EL (cell line): ENCODE data around the gene UGT1A5.

Experiments used
- DNase-seq: peaks from one replicate; pipeline ENCODE4 v3.0.0-alpha.2; 2016

Gene UGT1A5

DNA sequence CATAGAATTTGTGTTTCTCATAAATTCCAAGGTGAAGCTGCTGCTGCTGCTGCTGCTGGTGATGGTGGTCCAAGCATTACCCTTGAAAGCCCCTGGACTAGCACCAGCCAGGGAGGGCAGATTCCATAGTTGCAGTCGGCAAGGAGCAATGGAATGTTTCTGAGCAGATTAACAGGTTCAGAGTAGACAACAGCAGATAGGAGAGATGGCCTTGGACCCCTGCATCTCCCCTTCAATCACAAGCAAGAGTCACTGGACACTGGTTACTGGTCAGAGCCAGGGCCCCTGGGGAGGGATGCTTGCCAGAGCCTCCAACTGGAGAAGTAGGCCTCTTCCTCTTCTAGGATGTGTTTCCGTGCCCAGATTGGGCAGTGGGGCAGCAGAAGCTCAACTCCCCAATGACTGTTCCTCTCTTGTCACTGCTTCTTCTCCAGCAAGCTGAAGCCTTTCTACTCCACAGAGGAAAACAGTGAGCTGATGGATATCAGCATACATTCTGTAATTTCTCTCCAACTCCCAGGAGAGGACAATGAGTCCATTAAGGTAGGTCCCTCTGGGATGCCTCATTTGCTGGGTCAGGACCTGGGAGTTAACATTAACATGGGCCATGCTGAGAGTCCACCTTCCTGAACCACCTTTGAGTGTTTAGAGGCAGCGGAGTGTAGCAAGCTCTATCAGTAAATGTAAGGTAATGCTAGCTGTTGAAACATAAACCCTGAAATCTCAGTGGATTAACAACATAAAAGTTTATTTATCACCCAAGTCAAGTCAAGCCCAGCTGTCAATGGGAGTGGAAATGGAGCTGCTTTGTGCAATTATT, 100.7 kb downstream of the UGT1A5 start:
- no peak for DNase-seq

DNA sequence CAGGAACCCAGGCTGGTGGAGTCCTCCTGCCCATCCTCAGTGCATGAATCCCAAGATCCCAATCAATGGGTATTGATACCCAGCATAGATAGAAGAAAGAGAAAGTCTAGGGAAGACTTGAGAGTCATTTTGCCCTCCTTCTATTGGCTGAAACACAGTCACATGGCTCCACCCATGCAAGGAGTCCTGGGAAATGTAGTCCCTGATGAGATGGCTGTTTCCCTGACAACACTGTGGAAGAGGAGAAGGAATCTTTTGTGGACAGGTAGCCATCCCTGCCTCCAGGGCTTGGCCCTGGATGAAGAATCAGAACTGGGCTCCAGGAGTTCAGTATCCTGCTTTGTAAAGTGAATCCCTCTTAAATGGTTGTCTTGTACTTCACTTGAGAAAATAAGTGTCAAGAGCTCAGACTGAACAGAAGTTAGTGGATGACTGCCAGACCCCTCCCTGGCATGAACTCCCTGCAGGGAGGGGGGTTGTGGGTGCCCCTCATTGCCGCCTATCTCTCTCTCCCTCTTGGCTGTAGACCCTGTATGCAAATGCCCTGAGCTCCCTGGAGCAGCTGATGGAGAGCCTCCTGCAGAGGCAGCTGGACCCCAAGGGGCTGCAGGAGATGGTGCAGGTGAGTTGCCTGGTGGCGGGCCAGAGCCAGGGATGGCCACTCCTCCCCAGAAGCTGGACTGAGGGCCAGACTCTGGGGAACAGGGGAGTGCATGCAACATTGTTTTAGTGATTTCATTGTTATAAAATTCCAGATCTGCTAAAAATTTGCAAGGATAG, 101.5 kb downstream of the UGT1A5 start:
- DNase-seq = no peak

DNA sequence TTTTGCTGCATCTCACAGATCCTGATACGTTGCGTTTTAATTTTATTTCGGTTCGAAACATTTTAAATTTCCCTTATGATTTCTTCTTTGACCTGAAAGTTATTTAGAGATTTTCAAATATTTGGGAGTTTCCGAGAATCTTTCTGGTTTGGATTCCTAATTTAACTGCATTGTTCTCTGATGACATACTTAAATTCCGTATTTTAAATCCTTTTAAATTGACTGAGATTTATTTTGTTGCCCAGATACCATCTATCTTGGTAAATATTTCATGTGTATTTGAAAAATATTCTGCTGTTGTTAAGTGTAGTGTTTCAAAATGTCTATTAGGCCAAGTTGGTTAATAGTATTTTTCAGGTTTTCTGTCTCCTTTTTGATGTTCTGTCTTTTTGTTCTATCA, 103.2 kb downstream of the UGT1A5 start:
- no peak for DNase-seq

DNA sequence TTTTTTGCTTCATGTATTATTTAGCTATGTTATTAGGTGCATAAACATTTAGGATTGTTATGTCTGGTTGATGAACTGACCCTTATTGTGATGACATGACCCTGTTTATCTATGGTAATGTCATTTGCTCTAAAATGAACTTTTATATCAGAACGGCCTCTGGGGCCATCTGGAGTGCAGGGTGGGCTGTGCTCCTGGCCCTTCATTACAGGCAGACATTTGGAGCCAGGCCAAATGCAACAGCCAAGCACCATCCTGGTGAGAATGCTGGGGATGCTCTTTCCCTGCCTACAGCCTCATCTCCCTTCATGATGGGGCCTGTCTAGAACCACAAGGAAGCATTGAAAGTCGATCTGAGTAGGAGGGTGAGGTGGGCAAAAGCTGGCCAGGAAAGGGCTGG, 103.6 kb downstream of the UGT1A5 start:
- DNase-seq = no peak

DNA sequence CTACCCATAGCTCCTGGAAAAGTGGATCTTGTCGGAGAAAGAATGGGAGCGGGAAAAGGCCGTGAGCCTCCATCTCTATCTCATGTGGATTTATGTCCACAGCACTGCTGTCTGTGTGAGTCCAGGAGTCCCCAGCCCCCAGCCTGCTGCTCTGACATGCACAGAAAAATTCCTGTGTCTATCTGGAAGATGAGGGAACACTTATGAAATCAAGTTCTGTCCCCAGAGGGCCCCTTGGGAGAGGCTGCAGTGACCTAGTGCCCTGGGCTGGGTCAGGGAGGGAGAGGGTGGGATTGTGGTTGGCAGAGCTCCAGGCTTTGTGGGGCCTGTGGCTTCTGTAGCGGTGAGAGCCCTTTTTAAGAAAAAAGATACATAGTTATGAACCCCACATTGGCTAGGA, 104.1 kb downstream of the UGT1A5 start:
- DNase-seq = no peak

DNA sequence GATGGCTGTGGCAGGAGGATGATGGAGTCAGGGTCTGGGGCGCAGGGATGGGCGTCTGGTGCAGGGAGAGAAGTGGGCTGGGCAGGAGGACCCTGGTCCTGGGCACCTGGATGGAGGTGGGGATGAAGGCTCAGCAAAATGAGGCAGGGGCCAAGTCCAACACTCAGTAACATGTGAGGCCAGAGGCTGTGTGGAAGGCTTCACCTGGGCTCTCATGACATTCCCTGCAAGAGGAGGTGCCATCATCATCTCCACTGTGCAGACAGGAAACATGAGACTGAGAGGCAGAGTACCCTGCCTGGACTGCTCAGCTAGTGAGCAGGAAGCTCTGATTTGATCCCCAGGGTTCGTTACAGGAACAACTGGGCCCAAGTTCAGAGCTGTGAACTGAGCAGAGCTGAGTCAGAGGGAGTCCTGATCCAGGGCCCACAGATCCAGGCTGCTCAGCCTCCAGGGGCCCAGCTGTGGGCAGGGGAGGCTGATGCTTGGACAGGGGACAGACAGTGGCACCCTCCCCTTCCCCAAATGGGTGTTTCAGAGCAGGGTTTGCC, 104.7 kb downstream of the UGT1A5 start:
- no peak for DNase-seq

DNA sequence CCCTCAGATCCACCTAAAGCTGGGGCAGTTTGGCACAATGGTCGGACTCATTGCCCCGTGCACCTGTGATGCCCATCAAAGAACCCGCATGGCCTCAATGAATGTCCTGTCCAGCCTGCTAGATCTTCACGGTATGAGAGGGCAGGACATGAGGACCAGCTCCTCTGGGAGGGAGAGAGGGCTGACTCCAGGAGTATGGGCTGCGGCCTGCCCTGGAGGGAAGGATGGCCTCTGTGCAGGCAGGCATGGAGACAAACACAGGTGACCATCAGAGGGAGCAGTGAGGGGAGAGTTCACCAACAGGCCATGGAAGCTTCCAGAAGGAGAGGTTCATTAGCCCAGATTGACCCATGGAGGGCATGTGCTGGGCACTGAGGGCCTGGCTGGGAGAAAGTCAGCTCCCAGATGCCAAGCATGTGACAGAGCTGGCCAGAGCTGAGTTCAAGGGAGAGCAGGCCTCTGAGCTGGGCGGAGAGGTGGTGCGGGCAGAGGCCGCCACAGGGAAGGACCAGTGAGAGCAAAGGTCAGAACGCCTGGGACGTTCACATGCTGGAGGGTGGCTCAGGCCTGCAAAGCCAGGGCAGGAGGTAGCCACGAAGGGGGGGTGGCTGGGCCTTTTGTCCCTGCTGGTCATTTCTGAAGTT, 105.4 kb downstream of the UGT1A5 start:
- DNase-seq = no peak

DNA sequence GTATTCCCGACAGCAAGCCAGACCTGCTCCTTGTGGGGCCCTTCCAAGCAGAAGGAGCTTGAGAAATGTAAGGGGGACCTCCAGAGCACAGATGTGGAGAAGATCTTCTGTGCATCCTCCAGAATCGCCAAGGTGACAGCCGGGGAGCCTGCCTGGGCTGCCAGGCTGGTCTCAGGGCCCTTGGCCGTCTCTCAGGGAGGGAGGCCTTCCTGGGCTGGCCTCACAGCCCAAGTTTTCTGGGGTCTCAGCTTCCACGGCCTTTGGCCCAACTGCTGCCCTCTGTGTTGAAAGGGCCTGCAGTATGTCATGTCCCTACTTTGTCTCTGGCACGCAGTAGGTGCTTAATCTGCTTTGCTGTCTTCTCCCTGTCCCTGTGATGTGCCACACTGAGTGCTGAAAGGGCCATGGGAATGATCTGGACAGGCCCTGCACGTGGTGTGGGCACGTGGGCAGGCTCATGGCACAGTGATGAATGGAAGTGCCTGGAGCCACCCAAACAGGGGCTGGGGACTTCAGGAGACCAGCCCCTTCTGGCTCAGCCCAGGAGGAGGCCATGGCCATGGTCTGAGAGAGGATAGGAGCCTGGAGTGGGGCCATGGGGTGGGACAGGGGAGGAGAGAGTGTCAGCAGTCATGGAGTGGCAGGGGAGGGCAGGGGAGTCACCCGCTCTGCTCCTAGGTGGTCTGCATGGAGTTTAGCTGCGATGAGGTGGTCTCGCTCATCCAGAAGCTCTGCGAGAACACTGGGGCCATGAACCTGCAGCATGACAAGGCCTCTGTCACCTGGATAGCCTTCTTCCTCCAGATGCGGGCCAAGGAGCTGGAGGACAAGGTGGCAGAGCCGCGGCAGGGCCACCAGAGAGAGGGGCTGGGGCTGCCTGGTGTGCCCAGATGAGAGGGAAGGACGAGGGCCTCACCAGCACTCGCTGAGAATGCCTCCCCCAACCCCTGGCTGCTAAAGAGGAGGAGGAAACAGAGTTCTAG, 106.2 kb downstream of the UGT1A5 start:
- DNase-seq = no peak

DNA sequence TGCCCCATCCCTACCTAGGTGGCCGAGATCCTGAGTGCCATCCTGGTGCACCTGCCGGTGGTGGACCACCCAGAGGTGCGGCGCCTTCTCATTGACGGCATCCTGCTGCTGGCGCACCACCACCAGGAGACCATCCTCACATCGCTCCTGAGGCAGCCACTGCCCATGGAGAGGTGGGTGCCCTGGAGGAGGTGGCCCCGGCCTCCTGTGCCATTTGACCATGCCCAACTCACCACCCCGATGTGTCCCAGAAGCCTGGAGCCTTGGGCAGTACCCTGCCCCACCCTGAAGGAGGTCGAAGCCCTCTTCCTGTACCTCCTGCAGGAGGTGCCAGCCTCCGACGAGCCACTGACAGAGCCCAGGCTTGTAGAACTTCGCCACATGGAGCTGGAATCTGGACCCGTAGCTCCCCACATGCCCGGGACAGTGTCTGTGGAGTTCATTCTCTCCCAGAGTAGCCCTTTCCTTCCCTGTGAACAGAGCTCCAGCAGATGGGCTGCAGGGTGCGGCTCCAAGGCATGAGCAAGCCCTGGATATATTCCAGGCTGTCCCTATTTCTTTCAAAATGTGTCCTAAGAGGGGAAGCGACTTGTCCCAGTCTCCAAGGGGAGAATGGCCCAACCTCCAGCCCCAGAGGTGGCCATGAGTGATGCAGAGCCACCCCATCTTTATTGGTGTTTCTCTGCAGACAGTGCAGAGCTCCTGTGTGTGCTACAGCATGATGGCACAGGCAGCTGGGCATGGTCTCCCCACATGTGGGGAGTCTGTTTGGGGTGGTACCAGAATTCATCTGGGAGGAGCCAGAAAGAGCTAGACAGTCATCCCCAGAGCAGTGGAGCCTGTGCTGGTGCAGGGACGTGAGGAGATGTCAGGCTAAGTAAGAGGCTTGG, 107.4 kb downstream of the UGT1A5 start:
- DNase-seq = no peak

DNA sequence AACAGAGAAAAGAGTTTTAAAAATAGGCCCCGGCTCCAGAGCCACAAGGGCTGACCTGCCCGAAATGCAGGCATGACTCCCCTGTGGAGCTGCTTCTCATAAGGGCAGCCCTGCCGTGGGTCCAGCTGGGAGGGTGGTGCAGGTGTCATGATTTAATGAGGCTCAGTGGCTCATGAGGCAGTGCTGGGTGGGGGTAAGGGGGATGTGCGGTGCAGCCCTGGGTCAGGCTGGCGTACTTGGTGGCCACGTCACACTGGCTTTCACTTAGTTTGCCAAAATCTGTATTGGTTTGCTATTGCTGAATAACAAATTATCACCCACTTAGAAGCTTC, 108.0 kb downstream of the UGT1A5 start:
- DNase-seq = no peak

DNA sequence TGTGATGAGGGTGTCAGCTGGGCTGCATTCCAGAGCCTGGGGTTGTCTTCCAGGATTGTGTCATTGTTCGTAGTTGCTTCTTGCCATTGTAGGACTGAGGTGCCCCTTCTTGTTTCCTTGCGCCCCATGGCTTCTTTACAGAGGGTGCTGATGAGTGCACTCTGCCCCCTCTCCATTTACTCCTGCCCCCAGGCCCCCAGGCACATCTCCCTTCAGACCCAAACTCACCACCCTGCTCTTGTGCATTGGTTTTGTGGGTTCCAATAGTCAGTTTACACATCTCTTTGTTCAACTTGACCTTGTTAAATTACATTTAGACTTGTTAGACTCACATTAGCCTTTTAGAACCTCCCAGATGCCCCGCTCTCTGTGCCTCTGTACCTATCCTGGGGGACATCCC, 108.5 kb downstream of the UGT1A5 start:
- no peak for DNase-seq

DNA sequence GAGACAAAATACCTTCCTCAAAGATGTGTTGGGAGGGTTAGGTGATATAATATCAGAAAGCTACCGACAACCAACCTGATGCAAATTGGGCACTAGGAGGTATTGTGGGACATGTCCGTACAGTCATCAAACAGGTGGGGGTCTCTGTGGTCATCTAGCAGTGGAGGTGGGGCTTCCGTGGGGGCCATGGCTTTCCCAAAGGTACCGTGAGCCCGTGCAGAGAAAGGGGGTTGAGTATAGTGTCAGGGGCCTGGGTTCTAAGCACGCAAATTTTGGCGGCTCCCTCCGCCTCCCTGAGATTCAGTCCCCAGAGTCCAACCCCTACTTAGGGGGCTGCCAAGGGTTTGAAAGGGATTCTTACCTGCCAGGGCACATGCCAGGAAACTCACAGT, 109.0 kb downstream of the UGT1A5 start:
- DNase-seq = no peak

DNA sequence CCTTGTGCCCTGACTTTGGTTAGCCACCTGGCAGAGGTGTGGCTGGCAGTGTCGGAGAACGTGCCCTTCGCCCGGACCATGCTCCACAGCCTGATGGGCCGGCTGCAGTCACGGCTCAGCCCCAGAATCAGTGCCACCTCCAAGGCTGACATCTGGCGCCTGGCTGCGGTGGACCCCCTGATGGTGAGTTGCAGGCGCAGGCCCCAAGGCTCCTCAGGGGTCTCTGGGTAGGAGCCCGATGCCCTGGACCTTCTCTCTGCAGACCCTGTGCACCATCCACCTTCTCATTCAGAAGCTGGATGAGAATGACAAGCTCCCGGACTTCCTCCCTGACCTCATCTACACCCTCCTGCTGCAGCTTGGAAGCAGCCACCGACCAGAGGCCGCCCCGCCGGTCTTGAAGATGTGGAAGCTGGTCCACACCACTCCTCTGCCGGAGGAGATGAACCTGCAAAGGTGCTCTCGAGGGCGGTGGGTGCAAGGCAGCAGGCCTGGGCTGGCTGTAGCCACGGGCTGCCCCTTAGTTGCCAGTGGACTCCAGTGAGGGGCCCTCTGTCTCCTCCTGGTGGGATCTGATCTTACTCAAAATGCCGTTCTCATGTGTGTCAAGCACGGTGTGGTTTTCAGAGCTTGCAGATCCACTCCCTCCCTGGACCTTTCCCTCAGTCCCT, 109.5 kb downstream of the UGT1A5 start:
- DNase-seq = no peak
